HEK293 (cell line): ENCODE measurements around the gene ZSCAN9.

ENCODE experiments used
- GFI1B ChIP-seq: fragments of 450-650 bp; formaldehyde crosslinking; IDR thresholded peaks from 2 replicates; pipeline ENCODE4 v1.5.1; 2016; ENCODE audit warnings: missing biosample characterization, missing genetic modification characterization
- HOXA7 ChIP-seq: sonication (generic); formaldehyde crosslinking; IDR thresholded peaks from 2 replicates; pipeline ENCODE4 v1.8.1; 2022; ENCODE audit warnings: missing genetic modification reagents, borderline replicate concordance
- IKZF3 ChIP-seq: fragments of 450-650 bp; IDR thresholded peaks from 2 replicates; pipeline ENCODE4 v1.5.0; 2018; ENCODE audit warnings: missing biosample characterization, mild to moderate bottlenecking, missing genetic modification characterization, moderate library complexity
- SP3 ChIP-seq: fragments of 450-650 bp; formaldehyde crosslinking; IDR thresholded peaks from 2 replicates; pipeline ENCODE4 v1.5.1; 2016; ENCODE audit warnings: missing biosample characterization, missing genetic modification characterization
- ZIC2 ChIP-seq: fragments of 450-650 bp; formaldehyde crosslinking; IDR thresholded peaks from 2 replicates; pipeline ENCODE4 v1.5.1; 2016; ENCODE audit warnings: missing biosample characterization, missing genetic modification characterization
- ZNF140 ChIP-seq: fragments of 450-650 bp; formaldehyde crosslinking; IDR thresholded peaks from 2 replicates; pipeline ENCODE4 v1.5.1; 2016; ENCODE audit warnings: missing biosample characterization, missing genetic modification characterization
- ZNF155 ChIP-seq: fragments of 450-650 bp; formaldehyde crosslinking; IDR thresholded peaks from 2 replicates; pipeline ENCODE4 v1.5.1; 2016; ENCODE audit warnings: missing biosample characterization, missing genetic modification characterization
- ZNF184 ChIP-seq: fragments of 450-650 bp; IDR thresholded peaks from 2 replicates; pipeline ENCODE4 v1.5.1; 2018; ENCODE audit warnings: missing biosample characterization, mild to moderate bottlenecking, missing genetic modification characterization
- ZNF324 ChIP-seq: fragments of 450-650 bp; formaldehyde crosslinking; IDR thresholded peaks from 2 replicates; pipeline ENCODE4 v1.5.1; 2016; ENCODE audit warnings: missing biosample characterization, missing genetic modification characterization
- ZNF37A ChIP-seq: fragments of 450-650 bp; IDR thresholded peaks from 2 replicates; pipeline ENCODE4 v1.5.1; 2018; ENCODE audit warnings: missing biosample characterization, missing genetic modification characterization
- ZNF623 ChIP-seq: fragments of 450-650 bp; formaldehyde crosslinking; IDR thresholded peaks from 2 replicates; pipeline ENCODE4 v1.5.1; 2016; ENCODE audit warnings: missing biosample characterization, missing genetic modification characterization
- ZNF654 ChIP-seq: fragments of 450-650 bp; formaldehyde crosslinking; IDR thresholded peaks from 2 replicates; pipeline ENCODE4 v1.5.1; 2016; ENCODE audit warnings: low read depth, missing biosample characterization, missing genetic modification characterization
- ZNF707 ChIP-seq: fragments of 450-650 bp; formaldehyde crosslinking; IDR thresholded peaks from 2 replicates; pipeline ENCODE4 v1.5.1; 2016; ENCODE audit warnings: missing biosample characterization, missing genetic modification characterization
- ZNF747 ChIP-seq: fragments of 450-650 bp; formaldehyde crosslinking; IDR thresholded peaks from 2 replicates; pipeline ENCODE4 v1.5.1; 2016; ENCODE audit warnings: missing biosample characterization, missing genetic modification characterization
- ZSCAN23 ChIP-seq: fragments of 450-650 bp; formaldehyde crosslinking; IDR thresholded peaks from 2 replicates; pipeline ENCODE4 v1.5.1; 2016; ENCODE audit warnings: missing biosample characterization, missing genetic modification characterization
- ZXDB ChIP-seq: fragments of 450-650 bp; formaldehyde crosslinking; IDR thresholded peaks from 2 replicates; pipeline ENCODE4 v1.5.1; 2016; ENCODE audit warnings: missing biosample characterization, missing genetic modification characterization
- TF ChIP-seq, protein P1 (sequence below): fragments of 450-650 bp; formaldehyde crosslinking; IDR thresholded peaks from 2 replicates; pipeline ENCODE4 v1.5.1; 2016; ENCODE audit warnings: missing biosample characterization, missing genetic modification characterization
- TF ChIP-seq, protein P2 (sequence below): fragments of 450-650 bp; IDR thresholded peaks from 2 replicates; pipeline ENCODE4 v1.5.1; 2018; ENCODE audit warnings: missing biosample characterization, missing genetic modification characterization
- TF ChIP-seq, protein P3 (sequence below): fragments of 450-650 bp; formaldehyde crosslinking; IDR thresholded peaks from 2 replicates; pipeline ENCODE4 v1.5.1; 2016; ENCODE audit warnings: missing biosample characterization, missing genetic modification characterization
- TF ChIP-seq, protein P4 (sequence below): sonication (generic); formaldehyde crosslinking; IDR thresholded peaks from 2 replicates; pipeline ENCODE4 v1.8.1; 2022; ENCODE audit warnings: mild to moderate bottlenecking, moderate library complexity, missing genetic modification reagents
- TF ChIP-seq, protein P5 (sequence below): fragments of 450-650 bp; formaldehyde crosslinking; IDR thresholded peaks from 2 replicates; pipeline ENCODE4 v1.5.1; 2016; ENCODE audit warnings: missing biosample characterization, missing genetic modification characterization
- TF ChIP-seq, protein P6 (sequence below): fragments of 450-650 bp; formaldehyde crosslinking; IDR thresholded peaks from 2 replicates; pipeline ENCODE4 v1.5.1; 2016; ENCODE audit warnings: missing biosample characterization, missing genetic modification characterization
- TF ChIP-seq, protein P7 (sequence below): fragments of 450-650 bp; formaldehyde crosslinking; IDR thresholded peaks from 2 replicates; pipeline ENCODE4 v1.5.1; 2016; ENCODE audit warnings: missing biosample characterization, missing genetic modification characterization, borderline replicate concordance
- TF ChIP-seq, protein P8 (sequence below): fragments of 450-650 bp; formaldehyde crosslinking; IDR thresholded peaks from 2 replicates; pipeline ENCODE4 v1.5.1; 2017; ENCODE audit warnings: missing biosample characterization, missing genetic modification characterization
- TF ChIP-seq, protein P9 (sequence below): fragments of 450-650 bp; formaldehyde crosslinking; IDR thresholded peaks from 2 replicates; pipeline ENCODE4 v1.5.1; 2016; ENCODE audit warnings: missing biosample characterization, missing genetic modification characterization

The ZSCAN9 gene

DNA sequence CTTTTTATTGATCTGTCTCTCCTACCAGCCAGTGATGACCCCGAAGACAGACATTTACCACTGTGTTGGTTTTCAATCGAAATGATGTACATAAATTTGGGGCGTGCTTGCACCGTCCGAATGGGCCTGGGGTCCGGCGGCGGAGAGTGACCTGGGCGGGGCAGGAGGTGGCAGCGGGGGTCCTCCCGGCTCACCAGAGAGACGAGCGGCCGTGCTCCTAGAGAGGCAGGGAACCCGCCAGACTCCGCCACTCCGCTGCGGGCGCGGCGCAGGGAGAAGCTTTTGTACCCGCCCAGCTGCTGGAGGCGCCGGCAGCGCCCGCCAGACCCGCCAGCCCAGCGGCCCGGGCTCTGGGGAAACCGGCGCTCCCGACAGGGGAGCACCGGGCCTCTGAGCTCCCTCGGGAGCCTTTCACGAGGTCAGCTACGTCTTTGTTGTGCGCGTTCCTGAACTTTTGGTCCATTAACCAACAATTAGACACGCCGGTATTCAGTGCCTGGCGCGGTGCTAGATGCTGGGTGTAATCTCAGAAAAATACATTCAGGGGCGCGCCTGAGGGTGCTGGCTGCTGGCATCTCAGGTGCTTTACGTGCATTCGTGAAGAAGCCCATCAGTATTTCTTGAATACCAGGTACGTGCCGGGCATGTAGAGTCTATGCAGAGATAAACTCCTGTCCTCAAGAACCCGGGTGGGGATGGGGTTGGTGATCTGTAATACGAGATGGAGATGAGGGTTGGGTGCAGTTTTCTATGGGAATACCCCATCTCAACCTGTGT lies 56.4 kb downstream of the ZSCAN9 start, which contains the start of gene PGBD1 (continued):
- TF ChIP-seq, protein P1, sequence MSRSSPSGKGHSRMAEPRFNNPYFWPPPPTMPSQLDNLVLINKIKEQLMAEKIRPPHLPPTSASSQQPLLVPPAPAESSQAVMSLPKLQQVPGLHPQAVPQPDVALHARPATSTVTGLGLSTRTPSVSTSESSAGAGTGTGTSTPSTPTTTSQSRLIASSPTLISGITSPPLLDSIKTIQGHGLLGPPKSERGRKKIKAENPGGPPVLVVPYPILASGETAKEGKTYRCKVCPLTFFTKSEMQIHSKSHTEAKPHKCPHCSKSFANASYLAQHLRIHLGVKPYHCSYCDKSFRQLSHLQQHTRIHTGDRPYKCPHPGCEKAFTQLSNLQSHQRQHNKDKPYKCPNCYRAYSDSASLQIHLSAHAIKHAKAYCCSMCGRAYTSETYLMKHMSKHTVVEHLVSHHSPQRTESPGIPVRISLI (tag by site-specific recombination): no peak
- TF ChIP-seq ZNF155 (tag by site-specific recombination) (no peak), ZNF747 (tag by site-specific recombination) (no peak), ZXDB (tag by site-specific recombination) (peak; percentile 47; the same call in 1 of the 2 replicates), IKZF3 (peak; percentile 72), ZNF37A (tag by site-specific recombination) (no peak), ZNF623 (tag by site-specific recombination) (0 out of 2 replicates have a peak, but pooled peaks have one; percentile 21), ZNF707 (no peak), GFI1B (no peak), ZNF654 (tag by site-specific recombination) (no peak), ZNF140 (tag by site-specific recombination) (no peak), HOXA7 (no peak), SP3 (tag by site-specific recombination) (peak; percentile 58), ZIC2 (tag by site-specific recombination) (peak; percentile 62), ZNF324 (tag by site-specific recombination) (peak; percentile 53; the same call in 1 of the 2 replicates), ZNF184 (no peak), ZSCAN23 (tag by site-specific recombination) (no peak)
- TF ChIP-seq, protein P2, sequence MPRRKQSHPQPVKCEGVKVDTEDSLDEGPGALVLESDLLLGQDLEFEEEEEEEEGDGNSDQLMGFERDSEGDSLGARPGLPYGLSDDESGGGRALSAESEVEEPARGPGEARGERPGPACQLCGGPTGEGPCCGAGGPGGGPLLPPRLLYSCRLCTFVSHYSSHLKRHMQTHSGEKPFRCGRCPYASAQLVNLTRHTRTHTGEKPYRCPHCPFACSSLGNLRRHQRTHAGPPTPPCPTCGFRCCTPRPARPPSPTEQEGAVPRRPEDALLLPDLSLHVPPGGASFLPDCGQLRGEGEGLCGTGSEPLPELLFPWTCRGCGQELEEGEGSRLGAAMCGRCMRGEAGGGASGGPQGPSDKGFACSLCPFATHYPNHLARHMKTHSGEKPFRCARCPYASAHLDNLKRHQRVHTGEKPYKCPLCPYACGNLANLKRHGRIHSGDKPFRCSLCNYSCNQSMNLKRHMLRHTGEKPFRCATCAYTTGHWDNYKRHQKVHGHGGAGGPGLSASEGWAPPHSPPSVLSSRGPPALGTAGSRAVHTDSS (tag by site-specific recombination): no peak
- TF ChIP-seq, protein P3, sequence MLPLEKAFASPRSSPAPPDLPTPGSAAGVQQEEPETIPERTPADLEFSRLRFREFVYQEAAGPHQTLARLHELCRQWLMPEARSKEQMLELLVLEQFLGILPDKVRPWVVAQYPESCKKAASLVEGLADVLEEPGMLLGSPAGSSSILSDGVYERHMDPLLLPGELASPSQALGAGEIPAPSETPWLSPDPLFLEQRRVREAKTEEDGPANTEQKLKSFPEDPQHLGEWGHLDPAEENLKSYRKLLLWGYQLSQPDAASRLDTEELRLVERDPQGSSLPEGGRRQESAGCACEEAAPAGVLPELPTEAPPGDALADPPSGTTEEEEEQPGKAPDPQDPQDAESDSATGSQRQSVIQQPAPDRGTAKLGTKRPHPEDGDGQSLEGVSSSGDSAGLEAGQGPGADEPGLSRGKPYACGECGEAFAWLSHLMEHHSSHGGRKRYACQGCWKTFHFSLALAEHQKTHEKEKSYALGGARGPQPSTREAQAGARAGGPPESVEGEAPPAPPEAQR: no peak
- TF ChIP-seq, protein P4, sequence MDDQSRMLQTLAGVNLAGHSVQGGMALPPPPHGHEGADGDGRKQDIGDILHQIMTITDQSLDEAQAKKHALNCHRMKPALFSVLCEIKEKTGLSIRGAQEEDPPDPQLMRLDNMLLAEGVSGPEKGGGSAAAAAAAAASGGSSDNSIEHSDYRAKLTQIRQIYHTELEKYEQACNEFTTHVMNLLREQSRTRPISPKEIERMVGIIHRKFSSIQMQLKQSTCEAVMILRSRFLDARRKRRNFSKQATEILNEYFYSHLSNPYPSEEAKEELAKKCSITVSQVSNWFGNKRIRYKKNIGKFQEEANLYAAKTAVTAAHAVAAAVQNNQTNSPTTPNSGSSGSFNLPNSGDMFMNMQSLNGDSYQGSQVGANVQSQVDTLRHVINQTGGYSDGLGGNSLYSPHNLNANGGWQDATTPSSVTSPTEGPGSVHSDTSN (CRISPR knock-in tag): no peak
- TF ChIP-seq, protein P5, sequence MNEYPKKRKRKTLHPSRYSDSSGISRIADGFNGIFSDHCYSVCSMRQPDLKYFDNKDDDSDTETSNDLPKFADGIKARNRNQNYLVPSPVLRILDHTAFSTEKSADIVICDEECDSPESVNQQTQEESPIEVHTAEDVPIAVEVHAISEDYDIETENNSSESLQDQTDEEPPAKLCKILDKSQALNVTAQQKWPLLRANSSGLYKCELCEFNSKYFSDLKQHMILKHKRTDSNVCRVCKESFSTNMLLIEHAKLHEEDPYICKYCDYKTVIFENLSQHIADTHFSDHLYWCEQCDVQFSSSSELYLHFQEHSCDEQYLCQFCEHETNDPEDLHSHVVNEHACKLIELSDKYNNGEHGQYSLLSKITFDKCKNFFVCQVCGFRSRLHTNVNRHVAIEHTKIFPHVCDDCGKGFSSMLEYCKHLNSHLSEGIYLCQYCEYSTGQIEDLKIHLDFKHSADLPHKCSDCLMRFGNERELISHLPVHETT (tag by site-specific recombination): no peak
- TF ChIP-seq, protein P6, sequence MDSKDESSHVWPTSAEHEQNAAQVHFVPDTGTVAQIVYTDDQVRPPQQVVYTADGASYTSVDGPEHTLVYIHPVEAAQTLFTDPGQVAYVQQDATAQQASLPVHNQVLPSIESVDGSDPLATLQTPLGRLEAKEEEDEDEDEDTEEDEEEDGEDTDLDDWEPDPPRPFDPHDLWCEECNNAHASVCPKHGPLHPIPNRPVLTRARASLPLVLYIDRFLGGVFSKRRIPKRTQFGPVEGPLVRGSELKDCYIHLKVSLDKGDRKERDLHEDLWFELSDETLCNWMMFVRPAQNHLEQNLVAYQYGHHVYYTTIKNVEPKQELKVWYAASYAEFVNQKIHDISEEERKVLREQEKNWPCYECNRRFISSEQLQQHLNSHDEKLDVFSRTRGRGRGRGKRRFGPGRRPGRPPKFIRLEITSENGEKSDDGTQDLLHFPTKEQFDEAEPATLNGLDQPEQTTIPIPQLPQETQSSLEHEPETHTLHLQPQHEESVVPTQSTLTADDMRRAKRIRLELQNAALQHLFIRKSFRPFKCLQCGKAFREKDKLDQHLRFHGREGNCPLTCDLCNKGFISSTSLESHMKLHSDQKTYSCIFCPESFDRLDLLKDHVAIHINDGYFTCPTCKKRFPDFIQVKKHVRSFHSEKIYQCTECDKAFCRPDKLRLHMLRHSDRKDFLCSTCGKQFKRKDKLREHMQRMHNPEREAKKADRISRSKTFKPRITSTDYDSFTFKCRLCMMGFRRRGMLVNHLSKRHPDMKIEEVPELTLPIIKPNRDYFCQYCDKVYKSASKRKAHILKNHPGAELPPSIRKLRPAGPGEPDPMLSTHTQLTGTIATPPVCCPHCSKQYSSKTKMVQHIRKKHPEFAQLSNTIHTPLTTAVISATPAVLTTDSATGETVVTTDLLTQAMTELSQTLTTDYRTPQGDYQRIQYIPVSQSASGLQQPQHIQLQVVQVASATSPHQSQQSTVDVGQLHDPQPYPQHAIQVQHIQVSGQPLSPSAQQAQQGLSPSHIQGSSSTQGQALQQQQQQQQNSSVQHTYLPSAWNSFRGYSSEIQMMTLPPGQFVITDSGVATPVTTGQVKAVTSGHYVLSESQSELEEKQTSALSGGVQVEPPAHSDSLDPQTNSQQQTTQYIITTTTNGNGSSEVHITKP (tag by site-specific recombination): peak; percentile 52
- TF ChIP-seq, protein P7, sequence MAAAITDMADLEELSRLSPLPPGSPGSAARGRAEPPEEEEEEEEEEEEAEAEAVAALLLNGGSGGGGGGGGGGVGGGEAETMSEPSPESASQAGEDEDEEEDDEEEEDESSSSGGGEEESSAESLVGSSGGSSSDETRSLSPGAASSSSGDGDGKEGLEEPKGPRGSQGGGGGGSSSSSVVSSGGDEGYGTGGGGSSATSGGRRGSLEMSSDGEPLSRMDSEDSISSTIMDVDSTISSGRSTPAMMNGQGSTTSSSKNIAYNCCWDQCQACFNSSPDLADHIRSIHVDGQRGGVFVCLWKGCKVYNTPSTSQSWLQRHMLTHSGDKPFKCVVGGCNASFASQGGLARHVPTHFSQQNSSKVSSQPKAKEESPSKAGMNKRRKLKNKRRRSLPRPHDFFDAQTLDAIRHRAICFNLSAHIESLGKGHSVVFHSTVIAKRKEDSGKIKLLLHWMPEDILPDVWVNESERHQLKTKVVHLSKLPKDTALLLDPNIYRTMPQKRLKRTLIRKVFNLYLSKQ: no peak
- TF ChIP-seq, protein P8, sequence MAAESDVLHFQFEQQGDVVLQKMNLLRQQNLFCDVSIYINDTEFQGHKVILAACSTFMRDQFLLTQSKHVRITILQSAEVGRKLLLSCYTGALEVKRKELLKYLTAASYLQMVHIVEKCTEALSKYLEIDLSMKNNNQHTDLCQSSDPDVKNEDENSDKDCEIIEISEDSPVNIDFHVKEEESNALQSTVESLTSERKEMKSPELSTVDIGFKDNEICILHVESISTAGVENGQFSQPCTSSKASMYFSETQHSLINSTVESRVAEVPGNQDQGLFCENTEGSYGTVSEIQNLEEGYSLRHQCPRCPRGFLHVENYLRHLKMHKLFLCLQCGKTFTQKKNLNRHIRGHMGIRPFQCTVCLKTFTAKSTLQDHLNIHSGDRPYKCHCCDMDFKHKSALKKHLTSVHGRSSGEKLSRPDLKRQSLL (tag by site-specific recombination): no peak
- TF ChIP-seq, protein P9, sequence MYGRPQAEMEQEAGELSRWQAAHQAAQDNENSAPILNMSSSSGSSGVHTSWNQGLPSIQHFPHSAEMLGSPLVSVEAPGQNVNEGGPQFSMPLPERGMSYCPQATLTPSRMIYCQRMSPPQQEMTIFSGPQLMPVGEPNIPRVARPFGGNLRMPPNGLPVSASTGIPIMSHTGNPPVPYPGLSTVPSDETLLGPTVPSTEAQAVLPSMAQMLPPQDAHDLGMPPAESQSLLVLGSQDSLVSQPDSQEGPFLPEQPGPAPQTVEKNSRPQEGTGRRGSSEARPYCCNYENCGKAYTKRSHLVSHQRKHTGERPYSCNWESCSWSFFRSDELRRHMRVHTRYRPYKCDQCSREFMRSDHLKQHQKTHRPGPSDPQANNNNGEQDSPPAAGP (tag by site-specific recombination): peak; percentile 29; the same call in 1 of the 2 replicates
